ENCODE results near the gene CRIP3. TPM values are rescaled to one million over a fixed set of nuclear protein-coding genes. Genes with fewer than 3 reads are reported as not detected.

Gene CRIP3
- total RNA-seq, 1 experiment from 2014 or later = not detected

DNA sequence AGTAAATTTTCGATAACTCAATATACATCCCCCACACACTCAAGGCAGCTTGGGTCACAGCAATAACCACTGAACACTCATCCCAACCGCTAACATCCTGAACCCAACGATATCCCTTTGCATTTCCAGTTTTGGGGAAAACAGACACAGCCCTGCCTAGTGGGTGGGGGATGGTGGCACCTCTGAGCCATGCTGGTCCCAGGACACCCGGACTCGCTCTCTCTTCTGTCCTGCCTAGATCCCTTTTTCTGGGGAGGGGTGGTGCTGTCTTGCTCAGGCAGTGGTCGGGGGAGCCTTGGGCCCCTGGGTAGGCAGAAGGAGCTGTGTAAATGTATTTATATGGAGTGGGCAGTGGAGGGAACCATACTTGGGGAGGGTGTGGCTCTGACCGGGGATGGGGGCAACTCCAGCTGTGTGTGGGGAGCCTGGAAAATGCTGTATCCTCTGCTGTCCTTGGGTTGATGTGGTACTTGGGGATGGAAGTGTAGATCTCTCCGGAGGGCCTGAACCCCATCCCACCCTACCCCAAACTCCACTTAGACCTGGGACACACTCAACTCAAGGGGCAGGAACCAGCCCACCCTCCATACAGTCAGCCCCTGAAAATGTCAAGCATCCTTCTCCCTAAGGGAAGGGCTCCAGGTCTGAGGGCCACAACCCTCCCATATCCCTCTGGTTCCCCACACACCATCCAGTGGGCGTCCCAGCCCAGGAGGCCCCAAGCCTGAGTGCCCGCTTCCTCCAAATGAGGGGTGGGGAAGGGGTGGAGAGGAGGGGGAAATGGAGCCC is 34.3 kb downstream of the CRIP3 start:
- no peak for DNase-seq (ENCODE audit: low read depth)

DNA sequence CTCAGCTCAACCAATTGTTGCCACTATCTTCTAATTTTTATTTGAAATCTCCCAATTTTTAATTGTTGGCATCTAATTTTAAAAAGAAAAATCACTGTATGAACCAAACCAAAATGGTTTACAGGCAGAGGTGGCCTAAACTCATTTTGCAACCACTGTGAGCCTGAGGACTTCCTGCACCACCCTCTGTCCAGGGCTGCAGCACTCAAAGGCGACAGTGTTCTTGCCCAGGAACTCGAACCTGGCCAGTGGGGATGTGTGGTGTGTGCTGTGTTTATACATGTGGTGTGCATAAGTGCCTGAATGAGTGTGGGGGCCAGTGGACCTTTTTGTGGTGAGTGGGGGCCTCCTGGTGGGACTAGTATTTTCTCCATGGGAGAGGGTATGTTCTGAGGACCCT is 34.9 kb downstream of the CRIP3 start:
- DNase-seq (ENCODE audit: low read depth) = no peak

DNA sequence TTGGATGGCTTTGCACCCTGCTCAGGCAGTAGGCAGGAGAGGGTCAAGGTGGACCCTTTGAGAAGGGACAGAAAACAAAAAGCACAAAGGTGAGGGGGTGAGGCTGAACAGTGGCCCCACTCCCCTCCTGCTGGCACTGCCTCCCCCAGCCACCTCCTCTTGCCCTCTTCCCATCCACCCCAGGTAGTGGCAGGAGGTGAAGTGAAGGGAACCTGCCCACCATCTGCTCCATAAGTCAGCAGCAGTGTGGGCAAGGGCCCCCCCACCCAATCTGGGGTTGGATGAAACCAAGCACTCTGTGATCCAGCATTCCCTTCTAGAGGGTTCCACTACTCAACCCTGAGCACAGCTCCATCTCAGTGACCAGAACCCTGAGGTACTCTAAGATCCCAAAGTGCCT is 36.7 kb downstream of the CRIP3 start:
- DNase-seq (ENCODE audit: low read depth) = no peak

DNA sequence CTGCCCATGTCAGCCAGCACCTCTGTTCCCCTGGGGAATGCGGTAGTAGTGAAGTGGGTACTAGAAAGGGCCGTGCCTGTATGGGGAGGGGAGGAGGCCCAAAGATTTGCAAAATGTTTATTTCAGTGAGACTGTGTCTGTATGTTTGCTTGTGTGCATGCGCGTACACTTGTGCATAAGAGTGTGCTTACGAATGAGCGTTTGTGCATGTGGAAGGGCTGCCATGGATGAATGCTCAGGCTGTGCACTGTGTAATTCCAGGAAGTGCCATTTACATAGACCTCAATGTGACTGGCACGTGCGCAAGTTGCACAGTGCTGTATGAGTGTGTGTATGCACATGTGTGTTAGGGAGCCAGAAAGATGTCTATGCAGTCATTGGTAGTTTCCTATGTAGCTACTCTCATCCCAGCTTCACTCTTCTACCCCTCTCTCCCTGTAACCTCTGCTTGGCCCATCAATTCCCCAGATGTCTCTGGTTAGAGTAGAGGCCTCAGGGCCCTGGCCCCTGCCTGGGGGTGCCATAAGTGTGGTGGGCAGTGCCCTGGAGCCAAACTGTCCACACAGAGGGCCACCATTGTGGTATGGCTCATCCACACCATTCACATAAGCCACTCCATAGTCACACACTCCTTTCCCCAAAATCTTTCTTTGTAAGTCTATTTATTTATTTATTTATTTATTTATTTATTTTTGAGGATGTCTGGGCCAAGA is 37.4 kb downstream of the CRIP3 start:
- no peak for DNase-seq (ENCODE audit: low read depth)

DNA sequence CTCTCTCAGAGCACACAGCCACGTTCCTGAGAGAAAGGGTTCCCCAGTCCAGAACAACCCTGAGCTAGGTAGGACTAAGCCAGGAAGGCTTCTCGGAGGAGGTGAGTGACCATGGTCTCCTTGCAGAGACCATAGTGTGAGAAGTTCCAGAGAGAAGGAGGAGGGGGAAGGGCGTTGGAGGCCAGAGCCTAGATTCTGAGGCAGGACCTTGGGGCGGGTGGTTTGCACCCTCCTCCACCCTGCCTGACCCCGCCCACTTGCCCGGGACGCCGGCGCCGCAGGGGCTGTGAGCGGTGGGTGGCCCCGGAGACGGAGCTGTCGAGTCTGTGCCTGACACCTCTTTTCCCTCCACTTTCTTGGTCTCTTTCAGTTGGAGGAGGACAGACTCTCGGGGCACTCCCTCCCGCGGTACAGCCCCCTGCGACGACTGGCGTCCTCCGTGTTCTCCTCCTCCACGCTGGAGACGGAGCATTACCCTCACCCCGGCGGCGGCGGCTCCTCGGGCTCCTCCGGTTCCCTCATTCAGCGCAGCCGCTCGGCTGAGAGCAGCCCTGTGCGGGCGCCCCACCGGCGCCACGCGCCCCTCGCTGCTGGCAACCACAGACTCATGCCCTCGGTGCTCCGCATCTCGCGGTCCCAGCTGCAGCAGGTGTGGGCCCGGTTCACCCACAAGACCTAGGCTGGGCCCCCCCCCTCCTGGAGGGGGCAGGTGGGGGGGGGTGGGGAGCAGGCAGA is 39.2 kb downstream of the CRIP3 start:
- DNase-seq (ENCODE audit: low read depth) = no peak

DNA sequence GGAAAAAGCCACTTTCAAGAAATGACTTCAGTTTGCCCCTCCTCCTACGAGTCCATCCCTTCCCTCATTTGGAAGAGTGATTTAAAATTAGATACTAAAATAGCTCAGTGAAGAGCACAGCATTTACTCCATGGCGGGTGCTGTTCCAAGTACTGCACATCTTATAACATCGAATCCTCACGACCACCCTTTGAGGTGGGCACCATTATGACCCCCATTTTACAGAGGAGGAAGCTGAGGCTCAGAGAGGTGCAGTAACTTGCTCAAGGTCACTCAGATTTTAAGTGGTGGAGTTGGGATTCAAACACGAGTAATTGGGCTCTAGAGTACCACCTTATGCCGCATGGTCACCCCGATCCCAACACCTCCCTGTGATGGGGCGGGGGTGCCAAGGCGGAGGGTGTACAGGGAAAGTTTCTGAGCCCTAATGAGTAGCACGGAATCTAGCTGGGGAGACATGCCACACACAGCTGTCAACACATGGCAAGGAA is 39.8 kb downstream of the CRIP3 start:
- DNase-seq (ENCODE audit: low read depth) = no peak

DNA sequence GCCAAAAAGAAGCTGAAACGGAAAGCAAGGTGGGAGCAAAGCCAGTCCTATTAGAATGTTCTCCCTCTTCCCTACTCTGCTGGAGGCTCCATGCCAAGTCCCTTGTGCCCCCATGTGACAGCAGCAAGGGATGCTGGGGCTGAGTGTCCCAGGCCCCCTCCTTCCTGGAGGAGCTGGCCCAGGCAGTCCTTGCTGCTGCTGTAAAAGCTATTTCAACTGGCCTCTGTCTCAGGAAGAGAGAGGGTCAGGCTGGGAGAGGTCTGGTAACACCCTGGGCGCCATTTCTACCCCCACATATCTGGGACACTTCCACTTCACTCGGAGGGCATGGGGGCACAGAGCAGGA is 40.3 kb downstream of the CRIP3 start:
- no peak for DNase-seq (ENCODE audit: low read depth)

DNA sequence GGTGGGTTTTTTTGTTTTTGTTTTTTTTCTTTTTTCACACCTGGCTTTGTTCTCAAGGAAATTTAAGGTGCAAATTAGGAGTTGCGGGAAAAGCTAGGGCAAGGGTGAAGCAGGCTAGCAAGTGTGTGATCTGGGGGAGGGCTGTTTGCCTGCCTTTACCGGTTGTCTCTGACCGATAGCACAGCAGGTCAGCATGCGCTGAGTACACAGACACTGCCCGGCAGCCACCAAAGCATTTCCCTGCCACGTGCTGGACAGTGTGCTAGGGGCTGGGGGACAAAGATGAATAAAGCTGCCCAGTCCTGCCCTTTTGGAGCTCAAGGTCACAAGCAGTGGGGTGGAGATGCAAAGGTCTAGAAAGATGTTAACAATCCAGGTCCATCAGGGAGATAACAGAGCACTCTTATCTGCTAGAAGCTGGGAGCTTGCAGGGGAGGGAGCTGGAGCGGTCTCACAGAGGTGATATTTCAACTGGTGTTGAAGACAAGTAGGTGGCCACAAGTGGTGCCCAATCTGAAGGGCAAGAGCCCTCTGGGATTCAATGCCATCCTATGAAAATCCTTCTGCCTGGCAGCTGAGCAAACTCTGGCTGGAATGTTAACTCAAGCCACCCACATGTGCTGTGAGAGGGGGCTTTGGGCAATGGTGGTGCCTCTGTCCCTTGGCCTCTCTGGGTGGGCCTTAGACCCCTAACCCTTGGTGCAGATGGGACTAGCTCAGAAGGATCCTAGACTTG is 40.8 kb downstream of the CRIP3 start:
- DNase-seq (ENCODE audit: low read depth) = no peak

DNA sequence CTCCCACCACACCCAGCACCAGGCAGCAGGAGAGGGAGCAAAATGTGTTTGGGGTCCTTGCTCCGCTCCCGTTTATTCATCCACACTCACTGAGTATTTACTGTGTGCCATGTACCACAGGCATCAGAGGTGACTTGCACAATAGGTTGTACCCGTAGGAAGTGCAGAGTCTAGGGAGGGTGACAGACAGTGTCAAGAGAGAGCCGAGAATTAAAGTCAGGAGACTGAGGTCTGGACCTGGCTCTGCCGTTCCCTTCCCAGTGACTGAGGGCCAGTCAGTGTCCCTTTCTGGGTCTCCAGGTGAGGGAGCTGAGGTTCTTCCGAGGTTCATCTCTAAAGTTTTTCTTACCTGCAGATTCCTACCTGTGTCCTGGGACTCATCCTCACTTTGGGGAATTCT is 43.1 kb downstream of the CRIP3 start:
- no peak for DNase-seq (ENCODE audit: low read depth)

DNA sequence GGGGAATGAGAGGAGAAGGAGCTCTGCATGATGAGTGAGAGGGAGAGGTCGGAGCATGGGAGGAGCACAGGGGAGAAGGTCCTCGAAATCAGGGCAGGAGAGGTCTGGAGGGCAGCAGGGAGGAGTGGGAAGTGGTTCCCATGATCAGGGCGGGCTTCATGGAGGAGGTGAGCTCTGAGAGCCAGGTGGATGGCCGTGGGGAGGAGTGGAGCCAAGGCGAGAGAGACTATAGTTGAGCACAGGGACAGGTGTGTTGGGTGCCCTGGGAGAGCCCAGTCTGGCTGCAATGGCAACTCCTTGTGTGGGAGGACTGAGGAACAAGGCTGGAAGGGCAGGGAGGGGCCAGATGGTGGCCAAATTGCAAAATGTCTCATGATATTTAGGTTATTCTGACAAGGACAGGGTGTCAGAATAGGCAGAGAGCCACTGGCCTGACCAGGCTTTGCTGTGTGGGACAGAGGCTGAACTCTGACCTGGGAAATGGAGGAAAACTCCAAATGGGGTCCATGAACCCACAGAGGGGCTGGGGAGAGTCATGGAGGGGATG is 44.0 kb downstream of the CRIP3 start:
- DNase-seq (ENCODE audit: low read depth) = no peak

DNA sequence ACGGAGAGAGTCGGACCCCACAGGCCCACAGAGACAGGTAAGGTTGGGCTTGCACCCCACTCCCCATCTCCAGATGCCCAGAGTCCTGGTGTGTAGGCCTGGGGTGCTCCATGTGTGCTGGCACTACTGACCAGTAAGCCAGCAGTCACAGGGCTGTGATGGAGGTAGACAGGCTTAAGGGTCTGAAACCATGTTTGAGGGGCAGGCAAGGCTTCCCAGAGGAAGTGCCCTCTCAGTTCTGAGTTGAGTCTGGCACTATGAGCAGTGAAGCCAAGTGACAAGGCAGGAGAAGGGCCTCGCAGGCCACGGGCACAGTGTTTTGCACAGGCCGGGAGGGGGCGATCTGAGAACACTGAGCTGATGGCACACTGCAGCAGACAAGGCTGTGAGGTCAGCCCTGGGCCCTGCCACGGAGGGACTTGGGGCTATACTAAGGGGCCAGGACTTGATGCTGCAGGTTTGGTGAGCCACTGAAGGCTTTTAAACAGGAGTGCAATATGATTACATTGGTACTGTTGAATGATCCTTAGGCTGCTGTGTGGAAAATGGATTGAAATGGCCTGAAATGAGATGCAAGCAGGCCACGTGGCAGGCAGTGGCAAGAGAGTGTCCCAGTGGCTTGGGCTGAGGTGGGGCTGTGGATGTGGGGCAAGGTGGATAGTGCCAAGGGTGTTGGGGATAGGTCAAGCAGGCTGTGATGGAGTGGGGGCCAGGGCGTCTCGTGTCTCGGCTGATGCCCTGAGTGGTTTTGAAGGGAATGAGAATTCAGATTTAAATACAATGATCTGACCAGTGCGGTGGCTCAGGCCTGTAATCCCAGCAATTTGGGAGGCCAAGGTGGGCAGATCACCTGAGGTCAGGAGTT is 45.1 kb downstream of the CRIP3 start:
- peak; percentile 58 for DNase-seq (ENCODE audit: low read depth)

DNA sequence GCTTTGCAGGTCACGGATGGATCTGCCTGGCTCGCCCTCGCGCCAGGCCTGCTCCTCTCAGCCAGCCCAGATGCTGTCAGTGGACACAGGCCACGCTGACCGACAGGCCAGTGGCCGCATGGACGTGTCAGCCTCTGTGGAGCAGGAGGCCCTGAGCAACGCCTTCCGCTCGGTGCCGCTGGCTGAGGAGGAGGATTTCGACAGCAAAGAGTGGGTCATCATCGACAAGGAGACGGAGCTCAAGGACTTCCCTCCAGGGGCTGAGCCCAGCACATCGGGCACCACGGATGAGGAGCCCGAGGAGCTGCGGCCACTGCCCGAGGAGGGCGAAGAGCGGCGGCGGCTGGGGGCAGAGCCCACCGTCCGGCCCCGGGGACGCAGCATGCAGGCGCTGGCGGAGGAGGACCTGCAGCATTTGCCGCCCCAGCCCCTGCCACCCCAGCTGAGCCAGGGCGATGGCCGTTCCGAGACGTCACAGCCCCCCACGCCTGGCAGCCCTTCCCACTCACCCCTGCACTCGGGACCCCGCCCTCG is 45.8 kb downstream of the CRIP3 start:
- DNase-seq (ENCODE audit: low read depth) = no peak

DNA sequence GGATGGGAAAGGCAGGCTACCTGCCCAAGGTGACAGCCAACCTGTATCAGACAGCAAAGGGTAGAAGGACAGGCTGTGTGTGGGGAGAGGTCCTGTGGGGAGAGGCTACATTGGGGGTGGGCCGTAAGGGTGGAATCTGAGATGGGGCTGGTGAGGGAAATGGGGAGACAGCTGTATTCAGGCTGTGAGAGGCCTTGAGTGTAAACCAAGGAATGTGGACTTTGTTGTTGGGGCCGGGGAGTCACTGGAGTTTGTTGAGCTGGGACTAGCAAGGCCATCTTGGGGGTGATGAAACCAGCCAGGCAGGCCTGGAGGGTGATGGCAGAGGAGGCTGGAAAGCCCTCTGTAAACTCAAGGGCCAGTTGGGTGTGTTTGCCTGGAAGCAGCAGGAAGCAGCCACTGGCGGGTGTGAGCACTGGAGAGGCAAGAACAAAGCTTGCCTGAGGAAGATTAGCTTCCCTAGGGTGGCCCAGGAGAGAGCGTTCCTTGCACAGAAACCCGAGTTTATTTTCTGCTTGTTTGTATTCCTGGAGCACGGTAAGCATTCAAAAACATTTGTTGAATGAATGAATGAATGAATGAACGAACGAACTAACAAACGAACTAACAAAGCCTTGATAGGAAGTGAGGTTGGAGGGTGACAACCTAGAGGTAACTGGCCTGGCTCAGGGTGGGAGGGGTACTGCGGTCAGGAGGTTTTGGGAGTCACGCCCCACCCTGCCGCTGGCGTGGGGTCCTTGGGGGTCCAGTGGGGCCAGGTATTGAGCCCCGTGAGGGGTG is 46.4 kb downstream of the CRIP3 start:
- DNase-seq (ENCODE audit: low read depth) = no peak

DNA sequence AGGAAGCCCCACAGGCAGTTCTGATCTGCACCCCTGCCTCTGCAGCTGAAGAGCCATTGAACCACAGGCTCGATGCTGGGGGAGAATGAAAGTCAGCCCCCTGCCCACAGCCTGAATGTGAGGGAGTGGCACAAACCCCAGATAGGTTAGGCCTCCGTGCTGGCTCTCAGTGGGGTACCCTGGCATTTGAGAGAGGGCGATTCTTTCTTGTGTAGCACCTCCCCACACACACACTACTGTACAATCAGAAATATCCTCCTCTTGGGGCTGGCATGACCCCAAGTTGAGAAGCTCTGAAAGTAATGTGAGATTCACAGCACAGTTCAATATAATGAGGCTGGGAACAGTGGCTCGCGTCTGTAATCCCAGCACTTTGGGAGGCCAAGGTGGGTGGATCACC is 47.4 kb downstream of the CRIP3 start:
- no peak for DNase-seq (ENCODE audit: low read depth)

DNA sequence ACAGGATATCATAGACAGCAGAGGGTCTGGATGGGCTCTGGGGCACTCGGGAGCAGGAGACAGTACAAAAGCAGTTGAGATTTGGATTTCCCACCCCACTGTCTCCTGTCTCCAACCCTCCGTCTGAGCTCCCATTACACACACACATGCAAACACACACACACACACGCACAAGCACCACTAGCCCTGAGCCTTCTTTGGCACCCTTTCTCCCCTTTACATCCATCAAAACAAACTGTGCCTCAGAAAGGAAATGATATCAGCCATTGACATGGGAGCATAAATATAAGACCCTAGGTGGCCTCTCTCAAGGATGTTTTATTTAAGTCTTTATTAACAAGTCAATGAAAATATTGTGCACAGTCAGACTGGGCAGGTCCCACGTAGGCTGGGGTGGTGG is 47.8 kb downstream of the CRIP3 start:
- DNase-seq (ENCODE audit: low read depth) = no peak

DNA sequence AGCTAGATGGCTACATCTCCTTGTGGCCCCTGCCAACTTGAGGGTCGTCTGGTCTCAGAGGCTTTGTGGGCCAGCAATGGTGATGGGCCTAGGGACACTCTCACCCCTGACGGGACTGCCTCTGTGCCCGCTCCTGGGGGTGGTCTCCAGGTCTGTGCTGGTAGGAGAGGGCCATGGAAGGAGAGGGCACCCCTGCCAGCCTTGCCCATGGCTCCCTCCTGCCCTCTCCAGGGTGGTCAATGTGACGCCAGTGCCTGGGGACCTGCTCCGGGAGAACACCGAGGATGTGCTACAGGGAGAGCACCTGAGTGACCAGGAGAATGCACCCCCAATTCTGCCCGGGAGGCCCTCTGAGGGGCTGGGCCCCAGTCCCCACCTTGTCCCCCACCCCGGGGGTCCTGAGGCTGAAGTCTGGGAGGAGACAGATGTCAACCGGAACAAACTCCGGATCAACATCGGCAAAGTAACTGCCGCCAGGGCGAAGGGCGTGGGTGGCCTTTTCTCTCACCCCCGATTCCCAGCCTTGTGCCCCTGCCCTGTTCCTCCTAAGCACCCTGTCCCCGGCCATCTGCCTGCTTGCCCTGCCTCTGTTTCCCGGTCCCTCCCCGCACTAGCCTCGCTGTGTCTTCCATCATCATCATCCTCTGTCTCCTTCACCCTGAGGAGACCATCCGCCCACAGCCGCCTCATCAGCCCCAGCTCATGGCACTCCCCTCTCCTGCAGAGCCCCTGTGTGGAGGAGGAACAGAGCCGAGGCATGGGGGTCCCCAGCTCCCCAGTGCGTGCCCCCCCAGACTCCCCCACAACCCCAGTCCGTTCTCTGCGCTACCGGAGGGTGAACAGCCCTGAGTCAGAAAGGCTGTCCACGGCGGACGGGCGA is 49.6 kb downstream of the CRIP3 start:
- DNase-seq (ENCODE audit: low read depth) = no peak

DNA sequence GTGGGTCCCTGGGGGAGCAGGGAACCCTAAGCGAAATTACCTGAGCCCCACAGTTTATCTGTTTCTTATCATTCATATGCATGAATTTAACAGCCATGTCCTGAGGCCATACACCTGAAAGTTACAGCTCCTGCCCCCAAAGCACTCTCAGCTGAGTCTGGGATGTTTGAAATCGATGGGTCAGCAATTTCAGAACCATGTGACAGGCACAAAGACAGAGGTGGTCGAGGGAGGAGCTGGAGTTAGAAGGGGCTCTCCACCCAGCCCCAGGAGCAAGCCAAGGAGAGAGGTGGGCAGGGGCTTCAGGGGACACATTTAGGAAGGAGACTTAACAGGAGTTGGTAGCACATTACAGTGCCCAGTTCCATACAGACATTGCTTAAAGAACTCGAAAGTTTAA is 50.4 kb downstream of the CRIP3 start:
- no peak for DNase-seq (ENCODE audit: low read depth)

Data from HT1080 (cell line).